ENCODE results near the gene GPR153. TPM values are rescaled to one million over a fixed set of nuclear protein-coding genes. Genes with fewer than 3 reads are reported as not detected.
A peak's percentile ranks its signal among the peaks of the same experiment; 100 is the strongest.

Gene GPR153
- total RNA-seq, 1 donor from 2014 or later = 16.6 TPM

DNA sequence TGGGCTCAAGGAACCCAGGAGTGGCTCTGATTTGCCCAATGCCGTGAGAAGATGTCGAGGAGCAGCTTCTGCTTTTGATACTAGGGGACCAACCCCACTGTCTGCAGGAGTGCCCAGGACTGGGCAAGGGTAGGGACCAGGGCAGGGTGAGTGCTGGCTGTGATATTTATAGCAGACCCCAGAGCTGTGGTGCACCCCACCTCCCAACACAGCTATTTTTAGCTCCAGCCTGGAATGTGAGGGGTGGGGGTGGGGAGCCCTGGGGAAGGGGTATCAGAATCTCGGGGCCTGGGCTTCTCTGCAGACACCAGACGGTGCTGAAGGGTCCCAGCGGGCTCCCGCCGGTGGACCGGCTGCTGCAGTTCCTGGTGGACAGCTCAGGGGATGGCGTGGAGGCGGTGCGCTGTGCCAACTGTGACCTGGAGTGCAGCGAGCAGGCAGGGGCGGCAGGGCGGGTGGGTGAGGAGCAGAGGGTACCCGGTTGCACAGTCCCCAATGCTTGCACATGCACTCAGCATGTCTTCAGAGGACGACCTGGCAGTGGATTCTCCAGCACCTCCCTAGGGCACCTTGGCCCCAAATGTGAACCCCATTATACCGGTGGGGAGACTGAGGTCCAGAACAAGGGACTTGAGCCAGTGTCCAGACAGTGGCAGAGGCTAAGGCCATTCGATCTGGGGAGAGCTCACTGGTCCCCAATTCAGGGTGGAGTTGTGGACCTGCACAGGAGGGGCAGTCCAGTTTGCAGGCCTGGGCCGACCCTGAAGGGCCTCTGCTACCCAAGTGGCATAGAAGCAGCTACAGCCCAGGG lies 53.6 kb downstream of the GPR153 start:
- no peaks in the 10 kb centered on the region for H3K9me3 ChIP-seq
- no peak for ATAC-seq
- TF ChIP-seq, protein P1, sequence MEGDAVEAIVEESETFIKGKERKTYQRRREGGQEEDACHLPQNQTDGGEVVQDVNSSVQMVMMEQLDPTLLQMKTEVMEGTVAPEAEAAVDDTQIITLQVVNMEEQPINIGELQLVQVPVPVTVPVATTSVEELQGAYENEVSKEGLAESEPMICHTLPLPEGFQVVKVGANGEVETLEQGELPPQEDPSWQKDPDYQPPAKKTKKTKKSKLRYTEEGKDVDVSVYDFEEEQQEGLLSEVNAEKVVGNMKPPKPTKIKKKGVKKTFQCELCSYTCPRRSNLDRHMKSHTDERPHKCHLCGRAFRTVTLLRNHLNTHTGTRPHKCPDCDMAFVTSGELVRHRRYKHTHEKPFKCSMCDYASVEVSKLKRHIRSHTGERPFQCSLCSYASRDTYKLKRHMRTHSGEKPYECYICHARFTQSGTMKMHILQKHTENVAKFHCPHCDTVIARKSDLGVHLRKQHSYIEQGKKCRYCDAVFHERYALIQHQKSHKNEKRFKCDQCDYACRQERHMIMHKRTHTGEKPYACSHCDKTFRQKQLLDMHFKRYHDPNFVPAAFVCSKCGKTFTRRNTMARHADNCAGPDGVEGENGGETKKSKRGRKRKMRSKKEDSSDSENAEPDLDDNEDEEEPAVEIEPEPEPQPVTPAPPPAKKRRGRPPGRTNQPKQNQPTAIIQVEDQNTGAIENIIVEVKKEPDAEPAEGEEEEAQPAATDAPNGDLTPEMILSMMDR (IDR thresholded peaks at IDR 0.05) = no peak
- peaks cover 37% of the 10 kb centered on the region for H3K4me1 ChIP-seq
- H3K36me3 ChIP-seq = no peaks in the 10 kb centered on the region
- no peak overlapping the region for H3K27ac ChIP-seq
- intact Hi-C loops (cut with DNase I) = no loop called here
- peak; percentile 40 for DNase-seq
- H3K4me3 ChIP-seq = no peak overlapping the region
- H3K27me3 ChIP-seq (ENCODE audit: low read depth) = peaks cover 24% of the 10 kb centered on the region

- ATAC-seq (no peak), DNase-seq (no peak)
- no peaks in the 10 kb centered on the region for H3K36me3 ChIP-seq
- H3K27ac ChIP-seq = peak overlapping the region; percentile 72
- H3K9me3 ChIP-seq = no peaks in the 10 kb centered on the region
- intact Hi-C loops (cut with DNase I) = no loop called here
- H3K4me3 ChIP-seq = peak overlapping the region; percentile 66
- H3K27me3 ChIP-seq (ENCODE audit: low read depth) = peaks cover 24% of the 10 kb centered on the region
- peaks cover 37% of the 10 kb centered on the region for H3K4me1 ChIP-seq
- TF ChIP-seq, protein P1 (IDR thresholded peaks at IDR 0.05) = no peak
Measured at GRCh38 chr1:6206520-6206855, 54.4 kb downstream of the GPR153 start.

DNA sequence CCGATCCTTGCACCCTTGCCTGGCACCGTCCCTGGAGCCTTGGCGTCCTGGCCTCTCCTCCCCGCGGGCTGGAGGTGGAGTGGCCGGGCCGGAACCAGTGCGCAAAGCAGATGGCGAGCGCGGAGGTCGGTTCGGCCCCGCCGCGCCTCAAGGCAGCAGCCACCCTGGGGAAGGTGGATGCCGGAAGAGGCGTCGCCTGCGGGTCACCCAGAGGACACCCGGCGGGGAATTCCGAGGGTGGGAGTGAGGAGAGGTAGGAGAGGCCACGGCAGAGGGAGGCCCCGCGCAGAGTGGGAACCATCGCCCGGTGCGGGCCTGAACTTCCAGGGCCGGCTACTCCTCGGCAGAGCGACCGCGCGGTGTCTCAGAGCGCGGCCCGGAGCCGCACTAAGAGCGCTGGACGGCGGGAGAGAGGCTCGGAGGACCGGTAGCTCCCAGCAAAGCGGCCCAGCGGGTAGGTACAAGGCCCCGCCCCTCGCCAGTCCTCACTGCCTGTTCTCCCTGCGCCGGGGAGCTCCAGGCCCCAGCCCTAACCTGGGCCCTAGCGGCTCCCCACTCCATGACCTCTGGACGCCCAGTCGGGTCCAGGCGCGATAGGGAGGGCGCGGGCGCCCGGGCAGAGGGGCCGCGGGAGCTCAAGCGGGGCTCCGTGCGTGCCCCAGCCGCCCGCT lies 54.9 kb downstream of the GPR153 start, which contains the start of gene RNF207:
TSS of gene RNF207 (plus strand) at position 271 of the 671 bp plus-strand sequence. CDS start 417 bp downstream, outside the sequence.
- DNase-seq (peak; percentile 83), ATAC-seq (peak; percentile 90 to 94)
- TF ChIP-seq, protein P1 (IDR thresholded peaks at IDR 0.05) = no peak
- H3K36me3 ChIP-seq = no peaks in the 10 kb centered on the region
- intact Hi-C loops (cut with DNase I) = no loop called here
- H3K4me1 ChIP-seq = peaks cover 37% of the 10 kb centered on the region
- peaks cover 24% of the 10 kb centered on the region for H3K27me3 ChIP-seq (ENCODE audit: low read depth)
- peak within 1 kb of the TSS; percentile 66 for H3K4me3 ChIP-seq
- peak within 1 kb of the TSS; percentile 72 for H3K27ac ChIP-seq
- H3K9me3 ChIP-seq = no peaks in the 10 kb centered on the region

DNA sequence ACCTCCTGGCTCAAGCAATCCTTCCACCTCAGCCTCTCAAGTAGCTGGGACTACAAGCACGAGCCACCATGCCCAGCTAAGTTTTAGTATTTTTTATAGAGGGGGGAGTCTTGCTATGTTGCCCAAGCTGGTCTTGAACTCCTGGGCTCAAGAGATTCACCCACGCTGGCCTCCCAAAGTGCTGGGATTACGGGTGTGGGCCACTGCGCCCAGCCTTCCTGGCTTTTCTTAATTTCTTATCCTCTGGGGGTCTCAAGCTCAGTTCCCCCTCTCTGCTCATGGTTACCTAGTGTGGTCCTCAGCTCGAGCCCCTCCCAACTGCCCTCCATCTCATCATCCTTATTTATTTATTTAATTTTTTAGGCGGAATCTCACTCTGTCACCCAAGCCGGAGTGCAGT lies 58.6 kb downstream of the GPR153 start:
- Histone ChIP-seq H3K4me3 (no peak overlapping the region), H3K27me3 (ENCODE audit: low read depth) (peaks cover 16% of the 10 kb centered on the region), H3K27ac (no peak overlapping the region), H3K36me3 (peaks cover 2% of the 10 kb centered on the region), H3K9me3 (no peaks in the 10 kb centered on the region), H3K4me1 (peaks cover 45% of the 10 kb centered on the region)
- ATAC-seq = no peak
- no peak for DNase-seq
- TF ChIP-seq, protein P1 (IDR thresholded peaks at IDR 0.05) = no peak
- intact Hi-C loops (cut with DNase I) = no loop called here

GRCh38 chr1:6200188-6200809 lies 60.6 kb downstream of the GPR153 start:
- Histone ChIP-seq H3K9me3 (no peaks in the 10 kb centered on the region), H3K27ac (peak overlapping the region; percentile 87), H3K4me3 (peak overlapping the region; percentile 85), H3K4me1 (peaks cover 36% of the 10 kb centered on the region), H3K36me3 (peaks cover 21% of the 10 kb centered on the region), H3K27me3 (ENCODE audit: low read depth) (peaks cover under 1% of the 10 kb centered on the region)
- intact Hi-C loops (cut with DNase I) = no loop called here
- TF ChIP-seq, protein P1 (IDR thresholded peaks at IDR 0.05) = no peak
- DNase-seq (no peak), ATAC-seq (no peak)
